K562 (cell line): Measurements from ENCODE around the gene GZMM. TPM values are rescaled to one million over a fixed set of nuclear protein-coding genes. Genes with fewer than 3 reads are reported as not detected.

ENCODE experiments used
- GATA2 ChIP-seq: sonication (generic); formaldehyde crosslinking; IDR thresholded peaks from 2 replicates; pipeline ENCODE4 v1.4.0; 2020; ENCODE audit warnings: mild to moderate bottlenecking, missing genetic modification reagents
- GTF3C2 ChIP-seq: IDR thresholded peaks from 3 replicates; pipeline ENCODE4 v1.6.1; 2011; ENCODE audit warnings: borderline replicate concordance, mild to moderate bottlenecking, moderate library complexity; ENCODE audit not compliant: insufficient read length; ENCODE audit errors: extremely low read depth
- REST ChIP-seq, 2 experiments: fragments of 450-650 bp; formaldehyde crosslinking in 1 of 2; IDR thresholded peaks; 2 replicates each; pipeline versions ENCODE4 v1.4.0 to v1.6.1; 2014 to 2020; ENCODE audit warnings: mild to moderate bottlenecking in 2 of 2, borderline replicate concordance in 1 of 2, low read depth in 1 of 2
- RFX7 ChIP-seq: fragments of 250-450 bp; sonication (Bioruptor Pico); IDR thresholded peaks from 2 replicates; pipeline ENCODE4 v1.5.1; 2021; ENCODE audit warnings: mild to moderate bottlenecking
- SRSF7 ChIP-seq: fragments of 200-400 bp; formaldehyde crosslinking; optimal IDR thresholded peaks from 2 replicates; pipeline ENCODE3; 2017; ENCODE audit warnings: mild to moderate bottlenecking, low read depth, low read length
- THRAP3 ChIP-seq: fragments of 450-650 bp; IDR thresholded peaks from 2 replicates; pipeline ENCODE4 v1.6.1; 2016; ENCODE audit warnings: mild to moderate bottlenecking, inconsistent platforms, borderline replicate concordance
- ZNF282 ChIP-seq: sonication (generic); formaldehyde crosslinking; IDR thresholded peaks from 2 replicates; pipeline ENCODE4 v1.8.1; 2023; ENCODE audit warnings: missing genetic modification reagents
- ZNF740 ChIP-seq, 3 experiments: fragments of 200-800 bp in 1 of 3; sonication (Bioruptor generic) in 1 of 3; sonication (generic) in 1 of 3; formaldehyde crosslinking in 1 of 3; IDR thresholded peaks; 2 replicates each; pipeline versions ENCODE4 v1.6.1 to v1.8.0; 2016 to 2022; ENCODE audit warnings: mild to moderate bottlenecking in 2 of 3, missing compliant biosample characterization in 2 of 3, missing genetic modification characterization in 2 of 3, missing genetic modification reagents in 1 of 3
- polyA plus RNA-seq, 8 experiments: library from polyadenylated mRNA; depleted of rRNA in 4 of 8; stranded (reverse) in 5 of 8; unstranded in 3 of 8; fragments of >200 nt; fragmentation: Nextera tagmentation in 2 of 8; fragmentation: Illumina TruSeq in 1 of 8; extraction: Ambion mirVana in 2 of 8; extraction: Trizol in 1 of 8; gene quantifications; 2 replicates each; pipeline versions ENCODE4 v1.2.1 to v1.2.3, GENCODE V29; 2011 to 2014; ENCODE audit warnings: inconsistent platforms in 1 of 8, missing spikeins in 1 of 8
- total RNA-seq, 7 experiments: library from RNA; depleted of rRNA in 6 of 7; stranded (reverse); fragments of >200 nt in 6 of 7; fragmentation: Illumina TruSeq in 2 of 7; extraction: Trizol in 2 of 7; gene quantifications; 2 replicates each; pipeline versions ENCODE4 v1.2.1 to v1.2.3, GENCODE V29; 2011 to 2021; ENCODE audit warnings: low replicate concordance in 1 of 7
- TF ChIP-seq, protein P1 (sequence below): fragments of 250-450 bp; sonication (Bioruptor Pico); IDR thresholded peaks from 2 replicates; pipeline ENCODE4 v1.9.0; 2021; ENCODE audit warnings: mild to moderate bottlenecking
- TF ChIP-seq, protein P2 (sequence below): fragments of 450-650 bp; IDR thresholded peaks from 2 replicates; pipeline ENCODE4 v1.7.0; 2016; ENCODE audit warnings: borderline replicate concordance

GZMM gene
- total and polyA plus RNA-seq, 9 of the 15 experiments (the other 6 are each of a cell fraction or from before 2014, with no cell fraction given) = 0.08 to 2.6 (median 0.70) TPM; not detected in 2

DNA sequence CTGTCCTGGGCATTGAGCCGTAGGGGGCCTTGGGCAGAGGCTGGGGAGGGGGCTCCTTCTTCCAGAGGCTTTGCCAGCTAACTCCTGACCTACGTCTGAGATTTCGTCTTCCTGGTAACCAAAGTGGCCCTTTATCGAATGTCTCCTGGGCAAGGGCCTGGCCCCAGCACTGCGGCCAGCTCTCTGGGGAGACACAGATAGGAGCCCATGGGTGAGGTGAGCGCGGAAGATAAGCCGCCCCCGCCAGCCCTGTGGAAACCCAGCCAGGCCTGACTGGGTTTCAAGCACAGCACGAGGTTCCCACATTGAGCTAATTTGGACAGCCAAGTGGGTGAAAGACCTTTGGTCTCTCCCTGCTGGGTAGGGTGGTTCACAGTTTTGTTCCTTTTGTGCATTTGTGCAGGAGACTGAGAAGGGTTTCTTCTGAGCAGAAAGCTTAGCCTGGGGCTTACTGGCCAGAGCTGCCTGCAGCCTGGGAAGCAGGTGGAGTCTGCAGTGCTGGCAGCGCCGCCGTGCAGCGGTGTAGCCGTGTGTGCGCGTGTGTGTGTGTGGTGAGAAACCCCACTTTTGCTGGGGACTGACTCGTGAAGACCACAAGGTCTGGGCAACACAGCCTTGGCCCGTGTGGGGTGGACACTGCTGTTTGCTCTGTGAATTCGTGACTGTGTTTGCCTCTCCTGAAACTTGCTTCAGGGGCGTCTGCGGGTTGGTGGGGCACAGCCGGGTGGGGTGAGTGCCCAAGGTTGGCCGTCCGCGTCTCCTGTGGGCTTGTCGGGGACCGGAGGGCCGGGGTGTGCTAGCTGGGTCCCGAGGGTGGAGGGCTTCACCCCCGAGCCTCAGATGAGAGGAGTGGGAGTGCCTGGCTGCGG, 31.0 kb downstream of the GZMM start (continued):
- TF ChIP-seq THRAP3 (0 out of 2 replicates have a peak, but pooled peaks have one; percentile 27), ZNF282 (CRISPR knock-in tag) (no peak), REST (IDR thresholded peaks at IDR 0.05; ENCODE audit: borderline replicate concordance) (peak; percentile 78), REST (CRISPR knock-in tag; IDR thresholded peaks at IDR 0.05; ENCODE audit: low read depth) (peak; percentile 69; the same call in 1 of the 2 replicates), GTF3C2 (no peak), GATA2 (CRISPR knock-in tag) (peak; percentile 98), SRSF7 (no peak), RFX7 (CRISPR knock-in tag) (no peak), ZNF740 (CRISPR knock-in tag; IDR thresholded peaks at IDR 0.05) (0 out of 2 replicates have a peak, but pooled peaks have one; percentile 21), ZNF740 (tag; IDR thresholded peaks at IDR 0.05) (no peak)
- TF ChIP-seq, protein P1, sequence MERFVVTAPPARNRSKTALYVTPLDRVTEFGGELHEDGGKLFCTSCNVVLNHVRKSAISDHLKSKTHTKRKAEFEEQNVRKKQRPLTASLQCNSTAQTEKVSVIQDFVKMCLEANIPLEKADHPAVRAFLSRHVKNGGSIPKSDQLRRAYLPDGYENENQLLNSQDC (CRISPR knock-in tag) = no peak
- TF ChIP-seq, protein P2, sequence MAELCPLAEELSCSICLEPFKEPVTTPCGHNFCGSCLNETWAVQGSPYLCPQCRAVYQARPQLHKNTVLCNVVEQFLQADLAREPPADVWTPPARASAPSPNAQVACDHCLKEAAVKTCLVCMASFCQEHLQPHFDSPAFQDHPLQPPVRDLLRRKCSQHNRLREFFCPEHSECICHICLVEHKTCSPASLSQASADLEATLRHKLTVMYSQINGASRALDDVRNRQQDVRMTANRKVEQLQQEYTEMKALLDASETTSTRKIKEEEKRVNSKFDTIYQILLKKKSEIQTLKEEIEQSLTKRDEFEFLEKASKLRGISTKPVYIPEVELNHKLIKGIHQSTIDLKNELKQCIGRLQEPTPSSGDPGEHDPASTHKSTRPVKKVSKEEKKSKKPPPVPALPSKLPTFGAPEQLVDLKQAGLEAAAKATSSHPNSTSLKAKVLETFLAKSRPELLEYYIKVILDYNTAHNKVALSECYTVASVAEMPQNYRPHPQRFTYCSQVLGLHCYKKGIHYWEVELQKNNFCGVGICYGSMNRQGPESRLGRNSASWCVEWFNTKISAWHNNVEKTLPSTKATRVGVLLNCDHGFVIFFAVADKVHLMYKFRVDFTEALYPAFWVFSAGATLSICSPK = no peak
